Measurements from ENCODE around the gene MYOM1. TPM values are rescaled to one million over a fixed set of nuclear protein-coding genes. Genes with fewer than 3 reads are reported as not detected.

The MYOM1 gene
- total RNA-seq, 2 experiments from 2014 or later: 0.71 to 2.1 TPM

DNA sequence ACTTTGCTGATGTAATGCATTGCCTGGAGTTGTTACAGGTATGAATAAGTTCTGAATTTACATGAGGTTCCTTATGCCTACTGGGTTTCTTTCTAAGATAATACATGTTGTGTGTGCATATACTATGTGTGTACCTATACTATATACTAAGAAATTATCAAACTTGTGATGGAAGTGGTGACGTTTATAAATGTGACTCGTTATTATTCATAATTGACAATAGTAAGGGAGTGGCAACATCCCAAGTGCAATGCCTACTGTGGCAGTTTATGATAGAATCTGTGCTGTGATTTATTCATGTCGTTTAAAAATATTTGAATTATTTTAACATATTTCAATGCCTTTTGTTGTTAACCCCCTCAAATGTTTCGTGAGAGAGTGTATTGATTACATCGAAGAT, 29.9 kb downstream of the MYOM1 start:
- no peaks in the 10 kb centered on the region for H3K4me1 Mint-ChIP-seq
- no peaks in the 10 kb centered on the region for H3K27me3 Mint-ChIP-seq
- no peak for DNase-seq
- no peak overlapping the region for H3K4me3 Mint-ChIP-seq
- no peak overlapping the region for H3K27ac Mint-ChIP-seq
- ChIA-PET CTCF (no interaction called here), POLR2A (no interaction called here)
- no peaks in the 10 kb centered on the region for H3K9me3 Mint-ChIP-seq
- no peaks in the 10 kb centered on the region for H3K36me3 Mint-ChIP-seq (ENCODE audit: low read depth)

DNA sequence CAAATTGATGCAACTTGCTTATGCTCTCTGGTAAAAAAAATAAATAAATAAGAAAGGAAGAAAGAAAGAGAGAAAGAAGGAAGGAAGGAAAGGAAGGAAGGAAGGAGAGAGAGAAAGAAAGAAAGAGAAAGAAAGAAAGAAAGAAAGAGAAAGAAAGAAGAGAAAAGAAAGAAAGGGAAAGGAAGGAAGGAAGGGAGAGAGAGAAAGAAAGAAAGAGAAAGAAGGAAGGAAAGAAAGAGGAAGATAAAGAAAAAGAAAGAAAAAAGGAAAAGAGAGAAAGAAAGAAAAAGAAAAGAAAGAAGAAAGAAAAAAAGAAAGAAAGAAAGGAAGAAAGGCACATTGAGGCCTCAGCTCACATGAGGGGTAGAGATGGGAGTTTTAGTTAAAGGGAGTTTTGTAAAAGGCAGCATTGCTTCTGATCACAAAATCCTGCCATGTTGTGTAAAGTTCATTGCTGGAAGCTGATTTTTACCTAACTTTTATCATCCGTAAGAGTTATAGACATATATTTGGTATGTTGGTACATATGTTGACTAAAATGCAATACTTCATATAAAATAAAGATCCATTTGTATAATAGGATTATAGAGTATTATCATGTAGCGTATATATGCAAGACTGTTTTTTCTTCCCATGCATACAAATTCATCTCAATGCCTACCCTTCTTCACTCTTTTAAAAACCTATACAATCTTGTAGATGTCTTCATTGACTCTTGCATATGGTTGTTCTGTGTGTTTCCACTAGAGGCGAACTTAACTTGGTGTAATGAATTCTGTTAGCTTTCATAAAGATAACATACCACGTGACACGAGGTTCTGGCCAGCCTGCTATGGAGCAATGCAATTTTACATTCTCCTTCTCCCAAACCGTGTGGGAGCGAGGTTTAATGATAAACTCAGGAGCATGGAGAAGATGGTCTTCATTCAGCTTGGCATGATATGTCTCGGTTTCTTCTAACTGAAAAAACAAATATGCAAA, 32.8 kb downstream of the MYOM1 start:
- no peak for DNase-seq
- no peak overlapping the region for H3K27ac Mint-ChIP-seq
- ChIA-PET POLR2A (interaction anchor here (0.7 kb wide), 1 partner anchor 24 kb away, joined by 4 read pairs; no protein-coding TSS in a partner anchor), CTCF (no interaction called here)
- no peaks in the 10 kb centered on the region for H3K36me3 Mint-ChIP-seq (ENCODE audit: low read depth)
- H3K4me1 Mint-ChIP-seq: no peaks in the 10 kb centered on the region
- H3K4me3 Mint-ChIP-seq: no peak overlapping the region
- no peaks in the 10 kb centered on the region for H3K9me3 Mint-ChIP-seq
- no peaks in the 10 kb centered on the region for H3K27me3 Mint-ChIP-seq

DNA sequence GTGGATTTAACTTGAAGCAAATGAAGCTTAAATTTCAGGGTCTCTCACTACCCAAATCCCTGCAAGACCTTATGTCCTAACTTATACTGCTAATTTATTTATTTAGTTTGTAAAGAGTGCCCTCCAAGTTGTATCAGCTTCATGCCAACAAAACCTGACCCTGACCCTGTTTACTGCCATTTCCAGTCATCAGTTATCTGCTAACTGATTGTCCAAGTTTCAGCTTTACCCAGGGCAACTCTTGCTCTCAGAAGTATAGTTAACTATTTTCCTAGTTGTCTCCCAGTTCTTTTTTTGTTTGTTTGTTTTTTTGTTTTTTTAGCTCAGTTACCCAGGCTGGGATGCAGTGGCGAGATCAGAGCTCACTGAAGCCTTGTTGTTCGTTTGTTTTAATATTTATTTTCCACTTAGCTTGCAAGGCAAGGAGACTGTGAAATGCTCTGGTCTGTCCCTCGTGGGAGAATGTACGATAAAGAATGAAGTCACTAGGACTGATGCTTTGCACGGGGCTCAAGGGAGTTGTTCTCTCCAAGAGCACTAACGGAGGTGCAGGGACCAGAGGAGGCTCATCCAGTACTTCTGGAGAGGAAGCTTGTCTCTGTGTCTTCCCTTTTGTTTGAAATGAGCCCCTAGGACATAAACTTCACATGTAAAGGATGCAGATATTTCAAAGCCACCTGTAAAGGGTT, 35.3 kb downstream of the MYOM1 start:
- no peaks in the 10 kb centered on the region for H3K4me1 Mint-ChIP-seq
- no peaks in the 10 kb centered on the region for H3K36me3 Mint-ChIP-seq (ENCODE audit: low read depth)
- H3K27ac Mint-ChIP-seq: no peak overlapping the region
- ChIA-PET CTCF (interaction anchor here (0.6 to 1.6 kb wide), 3 partner anchors 17 to 108 kb away, joined by 3 read pairs; no protein-coding TSS in a partner anchor), POLR2A (no interaction called here)
- no peaks in the 10 kb centered on the region for H3K9me3 Mint-ChIP-seq
- H3K4me3 Mint-ChIP-seq: no peak overlapping the region
- H3K27me3 Mint-ChIP-seq: peaks cover 2% of the 10 kb centered on the region
- no peak for DNase-seq

- Mint-ChIP-seq H3K36me3 (ENCODE audit: low read depth) (no peaks in the 10 kb centered on the region), H3K4me3 (no peak overlapping the region), H3K9me3 (no peaks in the 10 kb centered on the region), H3K27me3 (peaks cover 2% of the 10 kb centered on the region), H3K4me1 (peaks cover 3% of the 10 kb centered on the region), H3K27ac (no peak overlapping the region)
- DNase-seq: no peak
- POLR2A ChIA-PET: no interaction called here
- CTCF ChIA-PET: interaction anchor here (1.6 kb wide), 1 partner anchor 38 kb away, joined by 3 read pairs; no protein-coding TSS in a partner anchor
Measured at GRCh38 chr18:3183103-3183717, 36.6 kb downstream of the MYOM1 start.

DNA sequence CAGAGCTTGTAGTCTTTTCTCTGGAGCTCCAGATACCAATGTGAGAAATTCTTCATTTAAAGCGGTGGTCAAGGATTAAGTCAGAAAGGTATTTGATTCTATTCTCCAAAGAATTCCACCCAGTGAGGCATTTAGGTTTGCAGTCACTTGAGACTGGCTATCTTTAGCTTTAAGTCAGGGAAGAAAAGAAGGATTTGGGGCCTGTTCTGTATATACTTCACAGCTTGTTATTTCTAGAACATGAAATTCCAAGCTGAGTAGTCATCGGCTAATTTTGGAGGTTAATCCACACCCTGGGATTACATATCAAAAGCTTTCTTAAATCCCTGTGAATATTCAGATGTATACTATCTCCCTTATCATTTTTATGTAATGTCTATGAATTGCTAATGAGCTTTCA, 39.4 kb downstream of the MYOM1 start:
- Mint-ChIP-seq H3K27ac (no peak overlapping the region), H3K9me3 (no peaks in the 10 kb centered on the region), H3K36me3 (ENCODE audit: low read depth) (no peaks in the 10 kb centered on the region), H3K27me3 (peaks cover 2% of the 10 kb centered on the region), H3K4me3 (no peak overlapping the region), H3K4me1 (peaks cover 3% of the 10 kb centered on the region)
- DNase-seq: no peak
- ChIA-PET CTCF (interaction anchor here (0.7 to 1.2 kb wide), 3 partner anchors 21 to 66 kb away, joined by 3 to 6 read pairs (median 3); no protein-coding TSS in a partner anchor), POLR2A (no interaction called here)

DNA sequence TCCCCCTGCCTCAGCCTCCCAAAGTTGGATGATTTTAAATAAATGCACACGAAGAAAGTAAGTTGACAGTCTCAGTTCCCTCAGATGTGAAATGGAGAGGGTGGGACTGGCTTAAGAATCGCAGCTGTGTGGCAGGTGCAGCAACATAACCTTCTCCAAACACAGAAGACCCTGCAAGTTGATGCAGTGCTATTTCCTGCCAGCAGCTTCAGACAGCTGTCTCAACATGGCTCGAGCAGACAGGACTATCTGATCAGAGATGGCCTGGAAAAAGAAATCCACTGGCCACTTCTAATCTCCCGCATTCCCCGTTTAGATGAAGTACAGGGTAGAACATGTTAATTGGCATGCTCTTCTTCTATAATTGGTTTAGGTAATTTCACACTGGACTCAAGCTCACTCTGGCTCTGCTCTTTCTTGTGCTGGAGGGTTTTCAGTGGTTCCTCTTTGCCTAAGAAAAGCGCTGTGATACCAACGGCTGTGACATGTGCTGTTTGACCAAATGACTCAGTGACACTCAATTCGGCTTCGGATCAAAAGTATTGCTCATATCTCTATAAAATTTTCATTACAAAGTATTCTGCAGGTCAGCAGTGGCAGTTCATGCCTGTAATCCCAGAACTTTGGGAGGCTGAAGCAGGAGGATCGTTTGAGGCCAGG, 40.2 kb downstream of the MYOM1 start:
- ChIA-PET CTCF (interaction anchor here (0.7 to 0.8 kb wide), 2 partner anchors 28 to 67 kb away, joined by 3 read pairs; no protein-coding TSS in a partner anchor), POLR2A (no interaction called here)
- H3K4me1 Mint-ChIP-seq: peaks cover 6% of the 10 kb centered on the region
- H3K27ac Mint-ChIP-seq: no peak overlapping the region
- H3K27me3 Mint-ChIP-seq: peaks cover 2% of the 10 kb centered on the region
- no peak for DNase-seq
- H3K4me3 Mint-ChIP-seq: no peak overlapping the region
- H3K9me3 Mint-ChIP-seq: no peaks in the 10 kb centered on the region
- no peaks in the 10 kb centered on the region for H3K36me3 Mint-ChIP-seq (ENCODE audit: low read depth)

GRCh38 chr18:3177902-3178687, 41.7 kb downstream of the MYOM1 start:
- no peak overlapping the region for H3K4me3 Mint-ChIP-seq
- H3K27me3 Mint-ChIP-seq: peaks cover 2% of the 10 kb centered on the region
- POLR2A ChIA-PET: no interaction called here
- H3K4me1 Mint-ChIP-seq: peaks cover 8% of the 10 kb centered on the region
- H3K36me3 Mint-ChIP-seq (ENCODE audit: low read depth): no peaks in the 10 kb centered on the region
- CTCF ChIA-PET: interaction anchor here (1.2 kb wide), 2 partner anchors 27 to 68 kb away, joined by 3 to 4 read pairs; no protein-coding TSS in a partner anchor
- no peaks in the 10 kb centered on the region for H3K9me3 Mint-ChIP-seq
- no peak overlapping the region for H3K27ac Mint-ChIP-seq
- DNase-seq: peak; percentile 9

- Mint-ChIP-seq H3K27me3 (peaks cover 2% of the 10 kb centered on the region), H3K4me1 (peaks cover 8% of the 10 kb centered on the region), H3K9me3 (no peaks in the 10 kb centered on the region), H3K4me3 (no peak overlapping the region), H3K36me3 (ENCODE audit: low read depth) (no peaks in the 10 kb centered on the region), H3K27ac (no peak overlapping the region)
- no peak for DNase-seq
- ChIA-PET POLR2A (no interaction called here), CTCF (interaction anchor here (0.9 kb wide), 1 partner anchor 23 kb away, joined by 3 read pairs; no protein-coding TSS in a partner anchor)
Measured at GRCh38 chr18:3175195-3175758, 44.5 kb downstream of the MYOM1 start.

GRCh38 chr18:3172097-3172496, 47.7 kb downstream of the MYOM1 start:
- H3K4me1 Mint-ChIP-seq: peaks cover 5% of the 10 kb centered on the region
- H3K36me3 Mint-ChIP-seq (ENCODE audit: low read depth): no peaks in the 10 kb centered on the region
- H3K9me3 Mint-ChIP-seq: no peaks in the 10 kb centered on the region
- POLR2A ChIA-PET: no interaction called here
- no peak overlapping the region for H3K27ac Mint-ChIP-seq
- no peak overlapping the region for H3K4me3 Mint-ChIP-seq
- no peak for DNase-seq
- CTCF ChIA-PET: no interaction called here
- peaks cover 1% of the 10 kb centered on the region for H3K27me3 Mint-ChIP-seq

DNA sequence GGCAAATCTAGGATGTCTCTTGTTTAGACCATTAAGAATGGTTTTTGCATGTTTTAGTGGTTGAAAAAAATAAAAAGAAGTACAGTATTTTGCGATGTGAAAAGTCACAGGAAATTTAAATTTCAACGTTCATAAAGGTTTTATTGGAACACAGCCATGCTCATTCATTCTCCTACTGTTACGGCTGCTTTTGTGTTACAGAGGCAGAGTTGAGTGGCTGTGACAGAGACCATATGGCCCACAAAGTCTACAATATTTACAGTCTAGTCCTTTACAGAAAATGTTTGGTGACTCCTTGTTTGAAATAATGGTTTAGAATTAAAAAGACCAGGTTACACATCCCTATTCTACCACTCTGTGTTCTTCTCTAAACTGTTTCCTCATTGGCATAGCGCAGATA, 48.1 kb downstream of the MYOM1 start:
- Mint-ChIP-seq H3K27me3 (peaks cover 1% of the 10 kb centered on the region), H3K36me3 (ENCODE audit: low read depth) (no peaks in the 10 kb centered on the region), H3K4me3 (no peak overlapping the region), H3K27ac (no peak overlapping the region), H3K9me3 (no peaks in the 10 kb centered on the region), H3K4me1 (peaks cover 5% of the 10 kb centered on the region)
- ChIA-PET POLR2A (no interaction called here), CTCF (no interaction called here)
- no peak for DNase-seq

DNA sequence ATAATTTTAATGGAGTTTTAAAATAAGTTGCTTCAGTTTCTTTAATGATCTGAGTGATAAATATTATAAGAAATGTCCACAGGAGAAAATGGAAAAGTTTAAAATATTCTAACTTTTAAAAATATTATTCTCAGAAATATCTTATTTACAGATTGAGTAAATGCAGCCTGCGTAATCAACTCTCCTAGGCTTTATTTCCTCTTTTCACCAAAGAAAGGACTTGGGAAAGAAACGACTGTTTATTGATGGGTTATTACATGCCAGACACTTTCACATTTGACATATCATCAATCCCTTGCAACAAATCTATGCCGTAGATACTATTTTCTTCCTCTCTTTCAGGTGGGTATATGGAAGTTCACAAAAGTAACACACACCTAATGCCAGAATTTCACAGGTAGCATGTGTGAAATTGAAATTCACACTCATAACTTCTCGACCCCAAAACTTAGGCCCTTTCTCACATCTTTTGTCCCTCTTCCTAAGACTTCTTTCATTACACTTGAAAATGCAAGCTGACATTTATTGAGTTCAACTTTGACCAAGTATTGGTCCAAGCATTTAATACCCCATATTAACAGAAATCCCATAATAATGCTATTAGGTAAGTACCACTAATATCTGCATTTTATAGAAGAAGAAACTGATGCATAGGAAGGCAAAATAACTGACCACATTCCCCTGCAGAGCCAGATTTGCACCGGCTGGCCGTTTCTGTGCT, 49.2 kb downstream of the MYOM1 start:
- Mint-ChIP-seq H3K27me3 (peaks cover 1% of the 10 kb centered on the region), H3K4me1 (peaks cover 5% of the 10 kb centered on the region), H3K27ac (no peak overlapping the region), H3K36me3 (ENCODE audit: low read depth) (no peaks in the 10 kb centered on the region), H3K9me3 (no peaks in the 10 kb centered on the region), H3K4me3 (no peak overlapping the region)
- DNase-seq: no peak
- ChIA-PET CTCF (no interaction called here), POLR2A (no interaction called here)

All from activated CD4-positive, alpha-beta T cell treated with anti-CD3 and anti-CD28 coated beads, Interleukin-2, amount 10 ng/mL, durations not matched to agents 7 days and 5 days (primary cell).